HepG2 (cell line): ENCODE data around the gene CCDC87. TPM values are rescaled to one million over a fixed set of nuclear protein-coding genes. Genes with fewer than 3 reads are reported as not detected.

Source experiments
- AGO2 ChIP-seq: fragments of 200-400 bp; formaldehyde crosslinking; optimal IDR thresholded peaks from 2 replicates; pipeline ENCODE3; 2017; ENCODE audit warnings: mild to moderate bottlenecking, low read depth, low read length, moderate library complexity
- BATF2 ChIP-seq: sonication (generic); formaldehyde crosslinking; IDR thresholded peaks from 2 replicates; pipeline ENCODE4 v1.8.0; 2022; ENCODE audit warnings: mild to moderate bottlenecking, missing genetic modification reagents, moderate library complexity
- DBP ChIP-seq: sonication (generic); formaldehyde crosslinking; IDR thresholded peaks from 2 replicates; pipeline ENCODE4 v1.4.0; 2020; ENCODE audit warnings: missing genetic modification reagents; ENCODE audit errors: not compliant biosample characterization
- FOXP4 ChIP-seq: sonication (generic); formaldehyde crosslinking; IDR thresholded peaks from 2 replicates; pipeline ENCODE4 v1.4.0; 2020; ENCODE audit warnings: missing genetic modification reagents
- MXD1 ChIP-seq: sonication (generic); formaldehyde crosslinking; IDR thresholded peaks from 2 replicates; pipeline ENCODE4 v1.4.0; 2020; ENCODE audit warnings: mild to moderate bottlenecking, missing genetic modification reagents
- POLR2AphosphoS2 ChIP-seq: IDR thresholded peaks from 2 replicates; pipeline ENCODE4 v1.6.1; 2011; ENCODE audit warnings: low read depth, low read length, improper control_type of control experiment
- SOX5 ChIP-seq: IDR thresholded peaks from 2 replicates; pipeline ENCODE4 v1.6.1; 2016; ENCODE audit warnings: borderline replicate concordance
- SRSF1 ChIP-seq: fragments of 200-400 bp; formaldehyde crosslinking; optimal IDR thresholded peaks from 2 replicates; pipeline ENCODE3; 2017; ENCODE audit warnings: mild to moderate bottlenecking, low read depth, low read length, moderate library complexity
- ZBED4 ChIP-seq: sonication (generic); formaldehyde crosslinking; IDR thresholded peaks from 2 replicates; pipeline ENCODE4 v1.4.0; 2020; ENCODE audit warnings: missing genetic modification reagents, borderline replicate concordance
- ZFAT ChIP-seq: sonication (generic); formaldehyde crosslinking; conservative IDR thresholded peaks from 2 replicates; pipeline ENCODE4 v1.8.1; 2023; ENCODE audit warnings: missing genetic modification reagents, inconsistent platforms
- ZFP62 ChIP-seq: sonication (generic); formaldehyde crosslinking; IDR thresholded peaks from 2 replicates; pipeline ENCODE4 v1.4.0; 2020; ENCODE audit warnings: missing genetic modification reagents
- ZFP91 ChIP-seq: sonication (generic); formaldehyde crosslinking; IDR thresholded peaks from 2 replicates; pipeline ENCODE4 v1.9.0; 2022; ENCODE audit warnings: missing genetic modification reagents, mild to moderate bottlenecking, borderline replicate concordance
- ZNF136 ChIP-seq: sonication (generic); formaldehyde crosslinking; IDR thresholded peaks from 2 replicates; pipeline ENCODE4 v1.8.1; 2022; ENCODE audit warnings: low read depth, mild to moderate bottlenecking, moderate library complexity, missing genetic modification reagents
- ZNF264 ChIP-seq: sonication (generic); formaldehyde crosslinking; IDR thresholded peaks from 2 replicates; pipeline ENCODE4 v1.4.0; 2020; ENCODE audit warnings: missing genetic modification reagents
- ZNF512 ChIP-seq: sonication (generic); formaldehyde crosslinking; IDR thresholded peaks from 2 replicates; pipeline ENCODE4 v1.4.0; 2020; ENCODE audit warnings: mild to moderate bottlenecking, missing genetic modification reagents
- ZNF724P ChIP-seq: sonication (generic); formaldehyde crosslinking; IDR thresholded peaks from 2 replicates; pipeline ENCODE4 v1.8.0; 2022; ENCODE audit warnings: missing genetic modification reagents, borderline replicate concordance
- polyA plus RNA-seq, 8 experiments: library from polyadenylated mRNA; depleted of rRNA in 3 of 8; stranded (reverse) in 7 of 8; unstranded in 1 of 8; fragments of >200 nt; fragmentation: Illumina TruSeq in 4 of 8; extraction: Trizol in 4 of 8; gene quantifications; 2 replicates each; pipeline versions ENCODE4 v1.2.1 to v1.2.3, GENCODE V29; 2011 to 2016; ENCODE audit warnings: low read depth in 4 of 8, missing spikeins in 1 of 8, mixed read lengths in 1 of 8; ENCODE audit not compliant: insufficient read depth in 1 of 8
- total RNA-seq, 5 experiments: library from RNA; depleted of rRNA; stranded (reverse); fragments of >200 nt; fragmentation: Illumina TruSeq; extraction: Trizol; gene quantifications; 2 replicates each; pipeline ENCODE4 v1.2.3, GENCODE V29; 2016; ENCODE audit warnings: low read depth in 1 of 5

The CCDC87 gene
- total and polyA plus RNA-seq, 2 of the 13 experiments (the other 11 are each of a cell fraction or from before 2014, with no cell fraction given) = 0.05 to 0.42 TPM

- TF ChIP-seq POLR2AphosphoS2 (peak; percentile 93), SOX5 (CRISPR knock-in tag) (peak; percentile 37; the same call in 1 of the 2 replicates), BATF2 (CRISPR knock-in tag) (peak; percentile 80), ZBED4 (no peak), MXD1 (CRISPR knock-in tag) (peak; percentile 71; the same call in 1 of the 2 replicates), DBP (CRISPR knock-in tag) (peak; percentile 82), FOXP4 (CRISPR knock-in tag) (peak; percentile 46; the same call in 1 of the 2 replicates), ZFP62 (CRISPR knock-in tag) (no peak), SRSF1 (peak; percentile 99), ZNF264 (CRISPR knock-in tag) (peak; percentile 66; the same call in 1 of the 2 replicates), ZFP91 (CRISPR knock-in tag) (peak; percentile 88), ZNF724P (CRISPR knock-in tag) (peak; percentile 91), ZNF512 (no peak), ZFAT (CRISPR knock-in tag) (peak; percentile 80), ZNF136 (CRISPR knock-in tag) (peak; percentile 21; the same call in 1 of the 2 replicates), AGO2 (peak; percentile 98)
Observed at GRCh38 chr11:66616379-66617154, 23.7 kb upstream of the CCDC87 start, which contains the start of gene RBM14 (continued).
